ENCODE measurements around the gene CST4. TPM values are rescaled to one million over a fixed set of nuclear protein-coding genes. Genes with fewer than 3 reads are reported as not detected.

Gene CST4
- total RNA-seq, 1 donor from 2014 or later: not detected

- H3K27ac Mint-ChIP-seq (ENCODE audit: unreplicated experiment): no peak overlapping the region
- DNase-seq (ENCODE audit: low read depth) (no peak), FAIRE-seq (no peak)
- no peak overlapping the region for H3K4me3 ChIP-seq (ENCODE audit: insufficient read depth, low read depth, low read length)
- H3K4me3 Mint-ChIP-seq (ENCODE audit: unreplicated experiment): no peak overlapping the region
- no peaks in the 10 kb centered on the region for H3K9me3 Mint-ChIP-seq (ENCODE audit: unreplicated experiment)
- no peak overlapping the region for H3K9ac ChIP-seq (ENCODE audit: low read length)
- H2AFZ ChIP-seq (ENCODE audit: low read depth, low read length): no peak overlapping the region
- H3K27me3 ChIP-seq (ENCODE audit: insufficient read depth, low read length): peaks cover 2% of the 10 kb centered on the region
- no peaks in the 10 kb centered on the region for H3K9me3 ChIP-seq (ENCODE audit: insufficient read depth, low read depth, low read length)
- H3K79me2 ChIP-seq (ENCODE audit: insufficient read depth, low read length): no peaks in the 10 kb centered on the region
- no peak overlapping the region for H3K4me2 ChIP-seq (ENCODE audit: low read length)
- H3K4me1 Mint-ChIP-seq (ENCODE audit: low read depth, unreplicated experiment): no peaks in the 10 kb centered on the region
- no peaks in the 10 kb centered on the region for H3K36me3 Mint-ChIP-seq (ENCODE audit: low read depth, unreplicated experiment)
- TF ChIP-seq EZH2 (IDR thresholded peaks at IDR 0.05; ENCODE audit: insufficient read depth, low read length) (no peak), CTCF (IDR thresholded peaks at IDR 0.05; ENCODE audit: insufficient read depth, low read depth, low read length) (no peak)
- H3K27ac ChIP-seq (ENCODE audit: low read depth, low read length): no peak overlapping the region
- no peaks in the 10 kb centered on the region for H3K4me1 ChIP-seq (ENCODE audit: insufficient read depth, low read length)
- H3K27me3 Mint-ChIP-seq (ENCODE audit: low read depth, unreplicated experiment): peaks cover 22% of the 10 kb centered on the region
- H4K20me1 ChIP-seq (ENCODE audit: insufficient read depth, low read length): no peaks in the 10 kb centered on the region
- H3K36me3 ChIP-seq (ENCODE audit: insufficient read depth, low read length): no peaks in the 10 kb centered on the region
Observed at GRCh38 chr20:23705895-23706294, 17.1 kb upstream of the CST4 start.

- no peaks in the 10 kb centered on the region for H3K79me2 ChIP-seq (ENCODE audit: insufficient read depth, low read length)
- DNase-seq (ENCODE audit: low read depth) (no peak), FAIRE-seq (no peak)
- H3K4me1 ChIP-seq (ENCODE audit: insufficient read depth, low read length): no peaks in the 10 kb centered on the region
- H3K9me3 Mint-ChIP-seq (ENCODE audit: unreplicated experiment): no peaks in the 10 kb centered on the region
- no peak overlapping the region for H3K4me3 Mint-ChIP-seq (ENCODE audit: unreplicated experiment)
- H3K36me3 Mint-ChIP-seq (ENCODE audit: low read depth, unreplicated experiment): no peaks in the 10 kb centered on the region
- H3K27ac ChIP-seq (ENCODE audit: low read depth, low read length): no peak overlapping the region
- no peaks in the 10 kb centered on the region for H3K36me3 ChIP-seq (ENCODE audit: insufficient read depth, low read length)
- H3K27me3 Mint-ChIP-seq (ENCODE audit: low read depth, unreplicated experiment): peaks cover 12% of the 10 kb centered on the region
- TF ChIP-seq EZH2 (IDR thresholded peaks at IDR 0.05; ENCODE audit: insufficient read depth, low read length): no peak
- TF ChIP-seq CTCF (IDR thresholded peaks at IDR 0.05; ENCODE audit: insufficient read depth, low read depth, low read length): no peak
- H3K9ac ChIP-seq (ENCODE audit: low read length): no peak overlapping the region
- no peaks in the 10 kb centered on the region for H4K20me1 ChIP-seq (ENCODE audit: insufficient read depth, low read length)
- H2AFZ ChIP-seq (ENCODE audit: low read depth, low read length): no peak overlapping the region
- H3K4me2 ChIP-seq (ENCODE audit: low read length): no peak overlapping the region
- no peak overlapping the region for H3K4me3 ChIP-seq (ENCODE audit: insufficient read depth, low read depth, low read length)
- no peaks in the 10 kb centered on the region for H3K4me1 Mint-ChIP-seq (ENCODE audit: low read depth, unreplicated experiment)
- no peaks in the 10 kb centered on the region for H3K9me3 ChIP-seq (ENCODE audit: insufficient read depth, low read depth, low read length)
- H3K27ac Mint-ChIP-seq (ENCODE audit: unreplicated experiment): no peak overlapping the region
- H3K27me3 ChIP-seq (ENCODE audit: insufficient read depth, low read length): peaks cover 2% of the 10 kb centered on the region
Observed at GRCh38 chr20:23702021-23702420, 13.2 kb upstream of the CST4 start.

- Histone ChIP-seq H2AFZ (ENCODE audit: low read depth, low read length) (no peak overlapping the region), H3K79me2 (ENCODE audit: insufficient read depth, low read length) (no peaks in the 10 kb centered on the region), H3K9ac (ENCODE audit: low read length) (no peak overlapping the region), H3K27me3 (ENCODE audit: insufficient read depth, low read length) (peaks cover 2% of the 10 kb centered on the region), H3K4me3 (ENCODE audit: insufficient read depth, low read depth, low read length) (no peak overlapping the region), H3K9me3 (ENCODE audit: insufficient read depth, low read depth, low read length) (no peaks in the 10 kb centered on the region), H3K4me1 (ENCODE audit: insufficient read depth, low read length) (no peaks in the 10 kb centered on the region), H3K27ac (ENCODE audit: low read depth, low read length) (no peak overlapping the region), H4K20me1 (ENCODE audit: insufficient read depth, low read length) (no peaks in the 10 kb centered on the region), H3K36me3 (ENCODE audit: insufficient read depth, low read length) (no peaks in the 10 kb centered on the region), H3K4me2 (ENCODE audit: low read length) (no peak overlapping the region)
- Mint-ChIP-seq H3K4me3 (ENCODE audit: unreplicated experiment) (no peak overlapping the region), H3K36me3 (ENCODE audit: low read depth, unreplicated experiment) (no peaks in the 10 kb centered on the region), H3K27ac (ENCODE audit: unreplicated experiment) (no peak overlapping the region), H3K9me3 (ENCODE audit: unreplicated experiment) (no peaks in the 10 kb centered on the region), H3K4me1 (ENCODE audit: low read depth, unreplicated experiment) (no peaks in the 10 kb centered on the region), H3K27me3 (ENCODE audit: low read depth, unreplicated experiment) (peaks cover 17% of the 10 kb centered on the region)
- TF ChIP-seq CTCF (IDR thresholded peaks at IDR 0.05; ENCODE audit: insufficient read depth, low read depth, low read length) (no peak), EZH2 (IDR thresholded peaks at IDR 0.05; ENCODE audit: insufficient read depth, low read length) (no peak)
- FAIRE-seq (no peak), DNase-seq (ENCODE audit: low read depth) (no peak)
Observed at GRCh38 chr20:23700931-23701330, 12.1 kb upstream of the CST4 start.

Data from astrocyte (in vitro differentiated cells and primary cell).